ENCODE measurements around the gene PLPP4. TPM values are rescaled to one million over a fixed set of nuclear protein-coding genes. Genes with fewer than 3 reads are reported as not detected.

The PLPP4 gene
- total RNA-seq, 4 donors from 2014 or later = 2.5 TPM; not detected in 3

DNA sequence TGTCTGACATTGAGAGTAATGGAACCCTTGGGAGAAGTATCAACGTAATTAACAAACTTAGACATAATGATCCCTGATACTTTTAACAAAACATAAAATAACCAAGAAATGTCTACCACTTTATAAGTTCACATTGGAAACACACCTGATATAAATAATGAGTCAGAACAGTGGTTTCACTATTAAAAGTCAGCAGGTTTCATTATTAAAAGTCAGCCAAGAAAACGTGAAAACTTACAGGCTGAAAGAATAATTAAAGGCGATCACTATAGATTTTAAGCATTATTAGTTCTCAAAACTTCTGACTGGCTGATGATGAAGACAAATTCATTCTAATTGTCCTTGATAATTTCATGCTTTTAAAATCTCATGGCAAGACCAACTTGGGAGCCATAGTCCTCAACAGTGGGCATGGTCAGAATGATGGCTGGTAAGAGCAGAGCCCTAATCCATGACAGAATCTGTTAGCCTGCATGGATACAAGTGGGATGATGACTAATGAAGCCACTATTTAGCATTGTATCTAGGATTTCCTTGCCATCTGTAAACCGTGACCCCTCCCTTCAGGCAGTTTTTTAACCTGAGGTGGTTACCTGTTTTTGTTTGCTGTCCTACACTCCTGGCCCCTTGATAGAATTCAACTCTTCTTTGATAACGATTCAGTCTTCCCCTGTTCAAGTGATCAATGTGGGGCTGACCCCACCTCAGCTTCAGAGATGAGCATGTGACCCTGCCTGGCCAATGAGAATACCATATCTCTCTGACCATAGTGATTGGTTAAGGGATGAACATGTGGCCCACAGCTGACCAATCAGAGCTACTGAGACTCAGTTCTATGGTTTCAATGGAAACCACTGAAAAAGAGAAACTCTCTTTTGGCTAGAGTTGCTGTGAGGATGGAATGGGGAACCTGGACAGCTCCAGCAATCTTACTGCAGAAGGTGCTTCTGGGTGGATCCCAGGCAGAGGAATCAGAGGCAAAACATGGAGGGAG lies 151.0 kb downstream of the PLPP4 start:
- no peaks in the 10 kb centered on the region for H3K4me1 ChIP-seq
- no peak for ATAC-seq
- H3K4me3 ChIP-seq = no peak overlapping the region
- WGBS, 2 donors (ENCODE audit: low coverage in 1 of 2) = 81% methylated on average over 5 of the region's 5 CpGs
- peaks cover 0 to 12% (median 0%) of the 10 kb centered on the region in 3 donors for H3K9me3 ChIP-seq
- TF ChIP-seq POLR2A (IDR thresholded peaks at IDR 0.05) (no peak), POLR2AphosphoS5 (IDR thresholded peaks at IDR 0.05) (no peak), EP300 (IDR thresholded peaks at IDR 0.05) (no peak)
- TF ChIP-seq, protein P1, sequence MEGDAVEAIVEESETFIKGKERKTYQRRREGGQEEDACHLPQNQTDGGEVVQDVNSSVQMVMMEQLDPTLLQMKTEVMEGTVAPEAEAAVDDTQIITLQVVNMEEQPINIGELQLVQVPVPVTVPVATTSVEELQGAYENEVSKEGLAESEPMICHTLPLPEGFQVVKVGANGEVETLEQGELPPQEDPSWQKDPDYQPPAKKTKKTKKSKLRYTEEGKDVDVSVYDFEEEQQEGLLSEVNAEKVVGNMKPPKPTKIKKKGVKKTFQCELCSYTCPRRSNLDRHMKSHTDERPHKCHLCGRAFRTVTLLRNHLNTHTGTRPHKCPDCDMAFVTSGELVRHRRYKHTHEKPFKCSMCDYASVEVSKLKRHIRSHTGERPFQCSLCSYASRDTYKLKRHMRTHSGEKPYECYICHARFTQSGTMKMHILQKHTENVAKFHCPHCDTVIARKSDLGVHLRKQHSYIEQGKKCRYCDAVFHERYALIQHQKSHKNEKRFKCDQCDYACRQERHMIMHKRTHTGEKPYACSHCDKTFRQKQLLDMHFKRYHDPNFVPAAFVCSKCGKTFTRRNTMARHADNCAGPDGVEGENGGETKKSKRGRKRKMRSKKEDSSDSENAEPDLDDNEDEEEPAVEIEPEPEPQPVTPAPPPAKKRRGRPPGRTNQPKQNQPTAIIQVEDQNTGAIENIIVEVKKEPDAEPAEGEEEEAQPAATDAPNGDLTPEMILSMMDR (IDR thresholded peaks at IDR 0.05) = no peak
- H3K27me3 ChIP-seq = peaks cover 4% of the 10 kb centered on the region
- H3K36me3 ChIP-seq = no peaks in the 10 kb centered on the region
- no peak overlapping the region for H3K27ac ChIP-seq

DNA sequence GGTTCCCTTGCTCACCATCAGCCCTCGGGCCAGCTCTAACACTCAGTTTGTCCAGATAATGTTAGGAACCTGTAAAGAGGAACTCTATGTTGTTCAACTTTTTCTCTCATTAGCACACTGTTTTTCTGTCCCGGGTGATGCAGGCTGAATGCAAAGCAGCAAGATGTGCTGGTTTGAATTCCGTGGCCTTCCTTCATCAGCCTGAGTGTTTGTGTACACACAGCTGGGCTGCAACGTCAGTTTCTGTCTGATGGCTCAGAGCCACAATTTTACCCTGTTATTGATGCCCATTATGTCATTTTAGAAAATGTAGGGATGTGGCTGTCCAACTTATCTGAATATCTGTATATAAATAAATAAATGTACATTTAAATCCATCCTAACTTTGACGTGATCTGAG lies 152.0 kb downstream of the PLPP4 start:
- Histone ChIP-seq H3K9me3 (peaks cover 0 to 6% (median 0%) of the 10 kb centered on the region in 3 donors), H3K27me3 (peaks cover 4% of the 10 kb centered on the region), H3K27ac (no peak overlapping the region), H3K36me3 (no peaks in the 10 kb centered on the region), H3K4me3 (no peak overlapping the region), H3K4me1 (no peaks in the 10 kb centered on the region)
- TF ChIP-seq, protein P1 (IDR thresholded peaks at IDR 0.05) = no peak
- TF ChIP-seq EP300 (IDR thresholded peaks at IDR 0.05) (no peak), POLR2AphosphoS5 (IDR thresholded peaks at IDR 0.05) (no peak), POLR2A (IDR thresholded peaks at IDR 0.05) (no peak)
- WGBS, 2 donors (ENCODE audit: low coverage in 1 of 2) = 43 to 68% methylated on average over 2 to 4 of the region's 5 CpGs
- no peak for ATAC-seq

DNA sequence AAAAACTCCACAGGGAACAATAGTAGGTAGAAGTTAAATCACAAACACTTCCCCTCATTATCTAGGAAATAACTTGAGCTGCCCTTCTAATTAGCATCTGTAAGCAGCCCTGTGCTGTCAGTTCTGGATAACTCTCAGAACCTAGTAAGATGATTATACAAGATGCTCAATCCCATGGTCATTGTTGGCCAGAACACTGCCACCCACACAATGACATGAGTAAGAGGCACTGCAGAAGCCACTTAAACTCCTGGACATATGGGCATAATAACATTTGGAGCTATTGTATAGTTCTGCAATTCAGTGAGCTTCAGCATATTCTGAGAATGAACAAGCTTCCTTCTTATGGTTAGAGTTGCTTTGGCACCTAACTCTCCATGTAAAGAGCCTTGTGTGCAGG lies 153.8 kb downstream of the PLPP4 start:
- TF ChIP-seq POLR2A (IDR thresholded peaks at IDR 0.05) (no peak), POLR2AphosphoS5 (IDR thresholded peaks at IDR 0.05) (no peak), EP300 (IDR thresholded peaks at IDR 0.05) (no peak)
- TF ChIP-seq, protein P1 (IDR thresholded peaks at IDR 0.05) = no peak
- ATAC-seq = no peak
- Histone ChIP-seq H3K4me3 (no peak overlapping the region), H3K4me1 (no peaks in the 10 kb centered on the region), H3K27ac (no peak overlapping the region), H3K27me3 (peaks cover 4% of the 10 kb centered on the region), H3K36me3 (no peaks in the 10 kb centered on the region), H3K9me3 (peaks cover 0 to 10% (median 0%) of the 10 kb centered on the region in 3 donors)

DNA sequence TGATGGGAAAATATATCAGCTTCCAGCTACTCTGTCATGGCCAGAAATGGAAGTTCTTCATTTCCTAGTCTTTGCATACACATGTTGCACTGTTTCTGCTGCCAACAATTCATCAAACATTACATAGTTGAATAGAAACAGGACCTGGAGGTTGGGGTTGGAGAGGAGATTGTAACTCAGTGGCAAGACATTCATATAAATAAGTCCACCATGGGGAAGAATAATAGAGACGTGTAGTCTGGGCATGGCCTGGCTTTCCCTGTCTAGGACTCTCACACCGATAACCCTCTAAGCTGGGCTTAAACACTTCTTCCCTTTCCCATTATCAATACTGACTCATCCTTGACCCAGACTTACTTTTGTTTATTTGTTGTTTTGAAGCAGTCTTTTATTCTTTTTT lies 155.7 kb downstream of the PLPP4 start:
- WGBS, 2 donors (ENCODE audit: low coverage in 1 of 2) = 63 to 64% methylated on average over 2 of the region's 2 CpGs
- ATAC-seq = no peak

More for the DNA sequence above, 155.7 kb downstream of the PLPP4 start:
- Histone ChIP-seq H3K36me3 (no peaks in the 10 kb centered on the region), H3K9me3 (peaks cover 0 to 26% (median 0%) of the 10 kb centered on the region in 3 donors), H3K27me3 (no peaks in the 10 kb centered on the region), H3K27ac (no peak overlapping the region), H3K4me3 (no peak overlapping the region), H3K4me1 (no peaks in the 10 kb centered on the region)
- TF ChIP-seq EP300 (IDR thresholded peaks at IDR 0.05) (no peak), POLR2A (IDR thresholded peaks at IDR 0.05) (no peak), POLR2AphosphoS5 (IDR thresholded peaks at IDR 0.05) (no peak)
- TF ChIP-seq, protein P1 (IDR thresholded peaks at IDR 0.05) = no peak
